ENCODE results near the gene RRP15. TPM values are rescaled to one million over a fixed set of nuclear protein-coding genes. Genes with fewer than 3 reads are reported as not detected.

Gene RRP15, protein sequence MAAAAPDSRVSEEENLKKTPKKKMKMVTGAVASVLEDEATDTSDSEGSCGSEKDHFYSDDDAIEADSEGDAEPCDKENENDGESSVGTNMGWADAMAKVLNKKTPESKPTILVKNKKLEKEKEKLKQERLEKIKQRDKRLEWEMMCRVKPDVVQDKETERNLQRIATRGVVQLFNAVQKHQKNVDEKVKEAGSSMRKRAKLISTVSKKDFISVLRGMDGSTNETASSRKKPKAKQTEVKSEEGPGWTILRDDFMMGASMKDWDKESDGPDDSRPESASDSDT
- total RNA-seq = 1 to 10 TPM; 4.1 TPM

GRCh38 chr1:218284917-218285635 is at the start of gene RRP15:
Gene RRP15, plus strand, starts transcription at chr1:218285293. Its CDS starts 24 bp downstream, at chr1:218285317.
- Histone ChIP-seq H3K4me3 (peak within 1 kb of the TSS; percentile 66 to 70), H3K9me3 (no peaks in the 10 kb centered on the region), H3K36me3 (no peaks in the 10 kb centered on the region), H3K27ac (peak within 1 kb of the TSS; percentile 83 to 87), H3K4me1 (replicated peaks) (no peaks in the 10 kb centered on the region), H3K27me3 (replicated peaks; ENCODE audit: insufficient read depth) (no peaks in the 10 kb centered on the region)
- intact Hi-C loops (cut with DNase I) = no loop called here
- TF ChIP-seq, protein P1, sequence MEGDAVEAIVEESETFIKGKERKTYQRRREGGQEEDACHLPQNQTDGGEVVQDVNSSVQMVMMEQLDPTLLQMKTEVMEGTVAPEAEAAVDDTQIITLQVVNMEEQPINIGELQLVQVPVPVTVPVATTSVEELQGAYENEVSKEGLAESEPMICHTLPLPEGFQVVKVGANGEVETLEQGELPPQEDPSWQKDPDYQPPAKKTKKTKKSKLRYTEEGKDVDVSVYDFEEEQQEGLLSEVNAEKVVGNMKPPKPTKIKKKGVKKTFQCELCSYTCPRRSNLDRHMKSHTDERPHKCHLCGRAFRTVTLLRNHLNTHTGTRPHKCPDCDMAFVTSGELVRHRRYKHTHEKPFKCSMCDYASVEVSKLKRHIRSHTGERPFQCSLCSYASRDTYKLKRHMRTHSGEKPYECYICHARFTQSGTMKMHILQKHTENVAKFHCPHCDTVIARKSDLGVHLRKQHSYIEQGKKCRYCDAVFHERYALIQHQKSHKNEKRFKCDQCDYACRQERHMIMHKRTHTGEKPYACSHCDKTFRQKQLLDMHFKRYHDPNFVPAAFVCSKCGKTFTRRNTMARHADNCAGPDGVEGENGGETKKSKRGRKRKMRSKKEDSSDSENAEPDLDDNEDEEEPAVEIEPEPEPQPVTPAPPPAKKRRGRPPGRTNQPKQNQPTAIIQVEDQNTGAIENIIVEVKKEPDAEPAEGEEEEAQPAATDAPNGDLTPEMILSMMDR (IDR thresholded peaks at IDR 0.05) = peak in 2 of 4 experiments; percentile 4 to 36
- peak; percentile 28 for TF ChIP-seq POLR2A (IDR thresholded peaks at IDR 0.05)
- peak; percentile 93 for TF ChIP-seq POLR2AphosphoS5 (IDR thresholded peaks at IDR 0.05)
- peak; percentile 85 for DNase-seq (ENCODE audit: low spot score)
- WGBS = under 1% methylated on average over 45 of the region's 45 CpGs

DNA sequence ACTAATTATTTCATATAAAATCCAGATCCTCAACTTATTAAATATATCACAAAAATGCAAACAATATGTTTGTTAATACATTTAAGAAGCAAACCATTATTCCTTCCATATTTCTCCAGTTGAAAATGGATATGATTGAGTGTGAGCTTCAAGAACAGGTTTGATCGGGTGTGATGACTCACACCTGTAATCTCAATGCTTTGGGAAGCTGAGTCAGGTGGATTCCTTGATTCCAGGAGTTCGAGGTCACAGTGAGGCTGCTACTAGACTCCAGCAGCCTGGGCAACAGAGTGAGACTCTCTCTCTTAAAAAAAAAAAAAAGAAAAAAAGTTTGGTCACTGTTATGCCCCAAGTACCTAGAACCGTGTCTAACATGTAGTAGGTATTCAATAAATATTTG is 42.9 kb upstream of the RRP15 start:
- WGBS = 77% methylated on average over 3 of the region's 3 CpGs
- no peak overlapping the region for H3K27ac ChIP-seq
- no peak overlapping the region for H3K4me3 ChIP-seq
- no peaks in the 10 kb centered on the region for H3K27me3 ChIP-seq (replicated peaks; ENCODE audit: insufficient read depth)
- no peaks in the 10 kb centered on the region for H3K4me1 ChIP-seq (replicated peaks)
- intact Hi-C loops (cut with DNase I) = no loop called here
- no peak for TF ChIP-seq POLR2A (IDR thresholded peaks at IDR 0.05)
- no peak for TF ChIP-seq POLR2AphosphoS5 (IDR thresholded peaks at IDR 0.05)
- TF ChIP-seq, protein P1 (IDR thresholded peaks at IDR 0.05) = no peak
- no peak for DNase-seq (ENCODE audit: low spot score)
- H3K36me3 ChIP-seq = no peaks in the 10 kb centered on the region
- no peaks in the 10 kb centered on the region for H3K9me3 ChIP-seq

- Histone ChIP-seq H3K9me3 (no peaks in the 10 kb centered on the region), H3K36me3 (no peaks in the 10 kb centered on the region), H3K4me1 (replicated peaks) (no peaks in the 10 kb centered on the region), H3K27me3 (replicated peaks; ENCODE audit: insufficient read depth) (no peaks in the 10 kb centered on the region), H3K4me3 (no peak overlapping the region), H3K27ac (no peak overlapping the region)
- no peak for DNase-seq (ENCODE audit: low spot score)
- intact Hi-C loops (cut with DNase I) = no loop called here
- TF ChIP-seq POLR2AphosphoS5 (IDR thresholded peaks at IDR 0.05) (no peak), POLR2A (IDR thresholded peaks at IDR 0.05) (no peak)
- TF ChIP-seq, protein P1 (IDR thresholded peaks at IDR 0.05) = no peak
These were observed 37.8 kb upstream of the RRP15 start for GRCh38 chr1:218247339-218247738.

- Histone ChIP-seq H3K27ac (no peak overlapping the region), H3K36me3 (no peaks in the 10 kb centered on the region), H3K9me3 (no peaks in the 10 kb centered on the region), H3K4me3 (no peak overlapping the region), H3K4me1 (replicated peaks) (no peaks in the 10 kb centered on the region), H3K27me3 (replicated peaks; ENCODE audit: insufficient read depth) (no peaks in the 10 kb centered on the region)
- intact Hi-C loops (cut with DNase I) = no loop called here
- no peak for DNase-seq (ENCODE audit: low spot score)
- TF ChIP-seq, protein P1 (IDR thresholded peaks at IDR 0.05) = no peak
- TF ChIP-seq POLR2AphosphoS5 (IDR thresholded peaks at IDR 0.05) (no peak), POLR2A (IDR thresholded peaks at IDR 0.05) (no peak)
- 69% methylated on average over 6 of the region's 6 CpGs for WGBS
These were observed 35.6 kb upstream of the RRP15 start for GRCh38 chr1:218249338-218250140.

Measured in prostate gland (tissue), 2 donors.